ENCODE measurements around the gene CRIP3.

- TF ChIP-seq JUN (CRISPR knock-in tag; IDR thresholded peaks at IDR 0.05) = no peak
- TF ChIP-seq USF2 (CRISPR knock-in tag; IDR thresholded peaks at IDR 0.05) = no peak
- no peak for TF ChIP-seq CTCF (IDR thresholded peaks at IDR 0.05)
- TF ChIP-seq ATF2 (CRISPR knock-in tag; IDR thresholded peaks at IDR 0.05; ENCODE audit: borderline replicate concordance, low read depth) = no peak
- no peak for TF ChIP-seq E2F1 (CRISPR knock-in tag; IDR thresholded peaks at IDR 0.05)
- no peak for TF ChIP-seq ZBTB43 (CRISPR knock-in tag; IDR thresholded peaks at IDR 0.05)
- TF ChIP-seq NFYB (CRISPR knock-in tag; conservative IDR thresholded peaks at IDR 0.05; ENCODE audit: low read depth) = no peak
- no peak for TF ChIP-seq ZNF138 (CRISPR knock-in tag; conservative IDR thresholded peaks at IDR 0.05)
These were observed 32.6 kb downstream of the CRIP3 start for GRCh38 chr6:43275801-43276576.

All from WTC11 (cell line).